Measurements from ENCODE around the gene CBX5. TPM values are rescaled to one million over a fixed set of nuclear protein-coding genes. Genes with fewer than 3 reads are reported as not detected.
A peak's percentile ranks its signal among the peaks of the same experiment; 100 is the strongest.
"Not testable (repeated sequence)": the region's sequence is repeated elsewhere in the genome, so short reads cannot be mapped to it uniquely, and the experiment has no call there.

The CBX5 gene
- total RNA-seq, 1 donor from 2014 or later, result 288 TPM

DNA sequence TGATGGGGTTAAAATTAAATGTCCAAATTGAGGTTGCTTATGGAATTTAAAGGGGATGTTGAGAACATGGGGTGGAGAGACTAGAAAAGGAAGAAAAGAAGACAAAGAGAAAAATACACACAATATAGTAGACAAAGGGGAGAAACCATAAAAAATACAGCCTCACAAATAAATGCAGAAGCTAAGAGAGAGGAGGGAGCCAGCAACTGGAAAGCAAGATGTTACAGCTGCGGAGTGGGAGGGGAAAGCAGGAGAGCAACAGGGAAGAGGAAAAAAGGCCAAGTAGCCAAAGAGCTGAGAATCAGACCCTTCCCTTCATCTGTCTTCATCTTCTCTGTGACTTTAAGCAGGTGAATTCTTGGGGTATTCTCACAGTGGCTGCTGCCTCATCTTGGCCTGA lies 51.5 kb downstream of the CBX5 start:
- H3K9ac ChIP-seq, result no peak overlapping the region
- H3K9me3 Mint-ChIP-seq, result no peaks in the 10 kb centered on the region
- H3K4me1 Mint-ChIP-seq, result peaks cover 28% of the 10 kb centered on the region
- H3F3A ChIP-seq (ENCODE audit: low read depth), result peaks cover 33% of the 10 kb centered on the region
- no peak overlapping the region for H3K4me2 ChIP-seq
- TF ChIP-seq EZH2phosphoT487 (IDR thresholded peaks at IDR 0.05) (no peak), EZH2 (IDR thresholded peaks at IDR 0.05) (no peak)
- TF ChIP-seq, protein P1, sequence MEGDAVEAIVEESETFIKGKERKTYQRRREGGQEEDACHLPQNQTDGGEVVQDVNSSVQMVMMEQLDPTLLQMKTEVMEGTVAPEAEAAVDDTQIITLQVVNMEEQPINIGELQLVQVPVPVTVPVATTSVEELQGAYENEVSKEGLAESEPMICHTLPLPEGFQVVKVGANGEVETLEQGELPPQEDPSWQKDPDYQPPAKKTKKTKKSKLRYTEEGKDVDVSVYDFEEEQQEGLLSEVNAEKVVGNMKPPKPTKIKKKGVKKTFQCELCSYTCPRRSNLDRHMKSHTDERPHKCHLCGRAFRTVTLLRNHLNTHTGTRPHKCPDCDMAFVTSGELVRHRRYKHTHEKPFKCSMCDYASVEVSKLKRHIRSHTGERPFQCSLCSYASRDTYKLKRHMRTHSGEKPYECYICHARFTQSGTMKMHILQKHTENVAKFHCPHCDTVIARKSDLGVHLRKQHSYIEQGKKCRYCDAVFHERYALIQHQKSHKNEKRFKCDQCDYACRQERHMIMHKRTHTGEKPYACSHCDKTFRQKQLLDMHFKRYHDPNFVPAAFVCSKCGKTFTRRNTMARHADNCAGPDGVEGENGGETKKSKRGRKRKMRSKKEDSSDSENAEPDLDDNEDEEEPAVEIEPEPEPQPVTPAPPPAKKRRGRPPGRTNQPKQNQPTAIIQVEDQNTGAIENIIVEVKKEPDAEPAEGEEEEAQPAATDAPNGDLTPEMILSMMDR (IDR thresholded peaks at IDR 0.05), result no peak
- no peaks in the 10 kb centered on the region for H3K9me3 ChIP-seq (ENCODE audit: low read depth)
- H3K79me2 ChIP-seq (ENCODE audit: low read depth), result no peaks in the 10 kb centered on the region
- peaks cover 18% of the 10 kb centered on the region for H3K36me3 Mint-ChIP-seq
- no peak overlapping the region for H3K4me3 Mint-ChIP-seq
- H3K27me3 Mint-ChIP-seq (ENCODE audit: insufficient read depth, low read depth), result no peaks in the 10 kb centered on the region
- H4K20me1 ChIP-seq (ENCODE audit: low read depth), result peaks cover 10% of the 10 kb centered on the region
- no peak for DNase-seq (ENCODE audit: low spot score)
- H3K4me3 ChIP-seq, result no peak overlapping the region
- H3K27me3 ChIP-seq, result no peaks in the 10 kb centered on the region
- H3K4me1 ChIP-seq, result no peaks in the 10 kb centered on the region
- H3K27ac ChIP-seq, result peak overlapping the region; percentile 42
- H2AFZ ChIP-seq (replicated peaks), result no peak overlapping the region
- H3K27ac Mint-ChIP-seq, result no peak overlapping the region
- no peaks in the 10 kb centered on the region for H3K36me3 ChIP-seq

DNA sequence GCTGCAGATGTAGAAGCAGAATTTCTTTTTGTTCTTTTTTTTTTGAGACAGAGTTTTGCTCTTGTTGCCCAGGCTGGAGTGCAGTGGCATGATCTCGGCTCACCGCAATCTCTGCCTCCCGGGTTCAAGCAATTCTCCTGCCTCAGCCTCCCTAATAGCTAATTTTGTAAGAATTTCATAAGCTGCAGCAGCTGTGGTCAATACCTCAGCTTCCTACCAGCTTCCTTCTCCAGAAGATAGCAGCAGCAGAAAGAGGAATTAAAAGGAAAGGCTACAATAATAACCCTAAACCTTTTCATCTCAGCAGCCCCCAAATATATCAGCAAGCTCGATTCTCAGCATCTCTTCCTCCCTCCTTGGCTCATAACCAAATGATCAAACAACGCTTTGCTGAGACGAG lies 52.0 kb downstream of the CBX5 start:
- H3K4me1 ChIP-seq; H2AFZ ChIP-seq (replicated peaks); H3K9me3 Mint-ChIP-seq; H3K27me3 ChIP-seq; H4K20me1 ChIP-seq (ENCODE audit: low read depth); H3K9me3 ChIP-seq (ENCODE audit: low read depth); H3K79me2 ChIP-seq (ENCODE audit: low read depth); H3K27ac ChIP-seq; H3K4me2 ChIP-seq; H3K9ac ChIP-seq; H3K4me3 ChIP-seq; H3K36me3 ChIP-seq; H3K27ac Mint-ChIP-seq; H3K27me3 Mint-ChIP-seq (ENCODE audit: insufficient read depth, low read depth); H3K4me3 Mint-ChIP-seq; DNase-seq (ENCODE audit: low spot score): not testable (repeated sequence)
- H3F3A ChIP-seq (ENCODE audit: low read depth), result peaks cover 27% of the 10 kb centered on the region
- H3K36me3 Mint-ChIP-seq, result peaks cover 13% of the 10 kb centered on the region
- peaks cover 23% of the 10 kb centered on the region for H3K4me1 Mint-ChIP-seq

DNA sequence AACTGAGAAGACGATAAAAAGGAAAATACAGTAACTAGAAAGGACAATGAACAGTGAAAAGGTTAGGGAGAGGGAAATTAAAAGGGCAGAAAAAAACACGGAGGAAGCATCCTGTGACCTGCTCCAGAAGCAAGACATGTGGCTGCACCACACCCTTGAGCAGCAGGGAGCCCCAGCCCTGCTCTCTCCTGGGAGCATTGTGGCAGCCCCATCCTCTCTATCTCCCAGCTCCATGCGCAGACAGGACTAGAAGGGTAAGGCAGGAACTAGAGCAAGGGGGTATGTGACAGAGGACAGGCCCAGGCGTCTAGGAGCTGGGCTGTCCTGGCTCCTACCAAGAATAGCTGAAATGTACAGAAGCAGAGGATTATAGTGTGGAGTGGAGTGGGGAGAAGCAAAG lies 52.5 kb downstream of the CBX5 start:
- Histone ChIP-seq H3K4me1 (no peaks in the 10 kb centered on the region), H3F3A (ENCODE audit: low read depth) (peaks cover 25% of the 10 kb centered on the region), H3K4me3 (no peak overlapping the region), H3K36me3 (no peaks in the 10 kb centered on the region), H3K27me3 (no peaks in the 10 kb centered on the region), H3K4me2 (no peak overlapping the region), H4K20me1 (ENCODE audit: low read depth) (peaks cover 8% of the 10 kb centered on the region), H3K9me3 (ENCODE audit: low read depth) (no peaks in the 10 kb centered on the region), H2AFZ (replicated peaks) (no peak overlapping the region), H3K9ac (no peak overlapping the region), H3K27ac (no peak overlapping the region), H3K79me2 (ENCODE audit: low read depth) (no peaks in the 10 kb centered on the region)
- peak overlapping the region; percentile 5 for H3K27ac Mint-ChIP-seq
- H3K36me3 Mint-ChIP-seq, result peaks cover 7% of the 10 kb centered on the region
- H3K27me3 Mint-ChIP-seq (ENCODE audit: insufficient read depth, low read depth), result no peaks in the 10 kb centered on the region
- no peak overlapping the region for H3K4me3 Mint-ChIP-seq
- DNase-seq (ENCODE audit: low spot score), result no peak
- no peak for TF ChIP-seq EZH2phosphoT487 (IDR thresholded peaks at IDR 0.05)
- TF ChIP-seq, protein P1 (IDR thresholded peaks at IDR 0.05), result no peak
- TF ChIP-seq EZH2 (IDR thresholded peaks at IDR 0.05), result no peak
- peaks cover 19% of the 10 kb centered on the region for H3K4me1 Mint-ChIP-seq
- no peaks in the 10 kb centered on the region for H3K9me3 Mint-ChIP-seq

DNA sequence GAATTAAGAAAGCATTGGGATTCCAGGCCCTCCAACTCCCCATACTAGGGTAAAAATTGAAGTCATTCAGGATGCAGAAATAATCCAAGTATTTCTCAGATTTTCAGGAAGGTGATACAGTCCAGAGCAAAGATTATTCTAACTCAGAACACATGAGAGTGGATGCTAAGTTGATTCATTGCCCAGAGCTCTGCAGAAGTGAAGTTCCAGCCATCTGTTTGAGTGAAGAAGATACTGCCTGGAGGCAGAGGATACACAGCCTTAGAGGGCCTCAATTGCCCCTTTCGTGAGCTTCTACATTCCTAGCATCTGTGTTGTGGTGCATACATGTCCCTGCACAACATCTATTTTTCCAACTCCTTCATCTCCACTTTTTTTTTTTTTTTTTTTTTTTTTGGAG lies 54.3 kb downstream of the CBX5 start:
- Histone ChIP-seq H3K79me2 (ENCODE audit: low read depth) (no peaks in the 10 kb centered on the region), H3K27me3 (no peaks in the 10 kb centered on the region), H3K4me1 (no peaks in the 10 kb centered on the region), H3K9me3 (ENCODE audit: low read depth) (no peaks in the 10 kb centered on the region), H3K4me2 (no peak overlapping the region), H3F3A (ENCODE audit: low read depth) (peaks cover 16% of the 10 kb centered on the region), H3K4me3 (no peak overlapping the region), H4K20me1 (ENCODE audit: low read depth) (peaks cover 4% of the 10 kb centered on the region), H2AFZ (replicated peaks) (no peak overlapping the region), H3K9ac (no peak overlapping the region), H3K36me3 (no peaks in the 10 kb centered on the region), H3K27ac (no peak overlapping the region)
- no peak overlapping the region for H3K4me3 Mint-ChIP-seq
- H3K27me3 Mint-ChIP-seq (ENCODE audit: insufficient read depth, low read depth), result no peaks in the 10 kb centered on the region
- no peak for DNase-seq (ENCODE audit: low spot score)
- H3K27ac Mint-ChIP-seq, result no peak overlapping the region
- no peaks in the 10 kb centered on the region for H3K9me3 Mint-ChIP-seq
- peaks cover under 1% of the 10 kb centered on the region for H3K36me3 Mint-ChIP-seq
- peaks cover 10% of the 10 kb centered on the region for H3K4me1 Mint-ChIP-seq
- TF ChIP-seq EZH2phosphoT487 (IDR thresholded peaks at IDR 0.05), result no peak

Data from neural progenitor cell (in vitro differentiated cells).